GM12878 (cell line): Measurements from ENCODE around the gene UBE2C. TPM values are rescaled to one million over a fixed set of nuclear protein-coding genes. Genes with fewer than 3 reads are reported as not detected.

Experiments
- ATAC-seq: fragments of 200-7000 bp; cut with Tn5 transposase; 3 replicates; pipeline ENCODE4 v1.9.1; 2020; ENCODE audit warnings: mild to moderate bottlenecking, moderate library complexity
- BruUV-seq: library from RNA; stranded (reverse); fragments of 400-500 nt; replicated peaks from 2 replicates; lab custom pipeline; 2021; lab: Mats Ljungman, UMichigan
- CTCF ChIA-PET: fragments of 300-600 bp; sonication (Branson Sonifier 250); formaldehyde crosslinking; extraction: SDS; loops from one replicate; lab custom pipeline; 2021; ENCODE audit warnings: inconsistent platforms; lab: Yijun Ruan, JAX
- POLR2A ChIA-PET: fragments of 350-600 bp; formaldehyde crosslinking; extraction: SDS; loops from one replicate; lab custom pipeline; 2021; ENCODE audit warnings: inconsistent platforms; lab: Charles Lee
- RAD21 ChIA-PET: fragments of 300-600 bp; sonication (Branson Sonifier 250); formaldehyde crosslinking; loops from one replicate; lab custom pipeline; 2023; ENCODE audit warnings: antibody characterized with exemption; ENCODE audit not compliant: unreplicated experiment; lab: Charles Lee
- SMC1A ChIA-PET: fragments of 300-600 bp; sonication (Branson Sonifier 250); formaldehyde crosslinking; loops from one replicate; lab custom pipeline; 2023; ENCODE audit not compliant: unreplicated experiment, uncharacterized antibody; lab: Charles Lee
- DNase-seq: peaks from one replicate; pipeline ENCODE4 v3.0.0-alpha.2; 2011; ENCODE audit warnings: low read depth, low spot score
- FAIRE-seq: peaks from 3 replicates; lab custom pipeline; 2011; peaks lifted over from hg19 to GRCh38; lab: Jason Lieb, UNC
- H2AFZ ChIP-seq: 2 replicates; pipeline ENCODE4 v1.6.0; 2011; ENCODE audit warnings: low read depth, low read length, control low read depth; ENCODE audit not compliant: control insufficient read depth
- H3K27ac ChIP-seq: 2 replicates; pipeline ENCODE4 v1.5.1; 2011; ENCODE audit warnings: control low read depth; ENCODE audit not compliant: control insufficient read depth, insufficient read depth
- H3K27me3 ChIP-seq, 2 experiments: replicated peaks in 1 of 2; 2 replicates each; pipeline versions ENCODE4 v1.6.0 to v1.6.1; 2011; ENCODE audit warnings: low read length in 1 of 2; ENCODE audit not compliant: control insufficient read depth in 2 of 2, insufficient read depth in 2 of 2
- H3K36me3 ChIP-seq, 2 experiments: 2 replicates each; pipeline ENCODE4 v1.5.1; 2011; ENCODE audit warnings: low read length in 1 of 2; ENCODE audit not compliant: control insufficient read depth in 2 of 2, insufficient read depth in 2 of 2
- H3K4me1 ChIP-seq: 2 replicates; pipeline ENCODE4 v1.6.1; 2011; ENCODE audit warnings: mild to moderate bottlenecking, low read length, moderate library complexity, mixed read lengths; ENCODE audit not compliant: control insufficient read depth, insufficient read depth
- H3K4me2 ChIP-seq: 2 replicates; pipeline ENCODE4 v1.6.0; 2011; ENCODE audit warnings: control low read depth; ENCODE audit not compliant: control insufficient read depth, insufficient read depth
- H3K4me3 ChIP-seq: fragments of 200-600 bp; sonication (generic); 2 replicates; pipeline ENCODE4 v1.5.1; 2016
- H3K79me2 ChIP-seq: 2 replicates; pipeline ENCODE4 v1.6.0; 2011; ENCODE audit warnings: low read length; ENCODE audit not compliant: control insufficient read depth, insufficient read depth
- H3K9ac ChIP-seq: 2 replicates; pipeline ENCODE4 v1.8.0; 2011; ENCODE audit warnings: low read length, control low read depth, mixed read lengths; ENCODE audit not compliant: control insufficient read depth, insufficient read depth
- H3K9me3 ChIP-seq: replicated peaks from 3 replicates; pipeline ENCODE4 v1.5.1; 2011; ENCODE audit warnings: mild to moderate bottlenecking, low read length; ENCODE audit not compliant: control insufficient read depth, insufficient read depth
- H4K20me1 ChIP-seq: 2 replicates; pipeline ENCODE4 v1.6.0; 2011; ENCODE audit not compliant: control insufficient read depth, insufficient read depth
- CEBPB ChIP-seq, 2 experiments: fragments of 150-350 bp in 1 of 2; IDR thresholded peaks; 2 replicates each; pipeline ENCODE4 v1.6.1; 2012 to 2014; ENCODE audit warnings: low read depth in 2 of 2, low read length in 2 of 2, borderline replicate concordance in 1 of 2, inconsistent platforms in 1 of 2
- MTA3 ChIP-seq: IDR thresholded peaks from 2 replicates; pipeline ENCODE4 v1.6.1; 2012; ENCODE audit warnings: low read length, inconsistent platforms, borderline replicate concordance
- NR2C2 ChIP-seq: IDR thresholded peaks from 2 replicates; pipeline ENCODE4 v1.6.1; 2011; ENCODE audit warnings: borderline replicate concordance, low read depth; ENCODE audit not compliant: control insufficient read depth, insufficient read length
- NRF1 ChIP-seq: conservative IDR thresholded peaks from 2 replicates; pipeline ENCODE4 v1.6.1; 2011; ENCODE audit warnings: mild to moderate bottlenecking, low read depth, low read length, improper control_type of control experiment
- RFX5 ChIP-seq: IDR thresholded peaks from 2 replicates; pipeline ENCODE4 v1.6.1; 2011; ENCODE audit warnings: low read depth, low read length, improper control_type of control experiment
- USF1 ChIP-seq: IDR thresholded peaks from 2 replicates; pipeline ENCODE4 v1.6.1; 2011; ENCODE audit warnings: borderline replicate concordance, low read depth, mild to moderate bottlenecking, moderate library complexity, mixed read lengths, low read length; ENCODE audit not compliant: insufficient read depth; ENCODE audit errors: extremely low read length
- ZBTB40 ChIP-seq: fragments of 450-650 bp; IDR thresholded peaks from 2 replicates; pipeline ENCODE4 v1.6.1; 2016; ENCODE audit warnings: mild to moderate bottlenecking, moderate library complexity, borderline replicate concordance
- ZNF217 ChIP-seq: fragments of 450-650 bp; IDR thresholded peaks from 2 replicates; pipeline ENCODE4 v1.6.1; 2017; ENCODE audit warnings: antibody characterized with exemption, mild to moderate bottlenecking
- ZNF24 ChIP-seq: fragments of 450-650 bp; IDR thresholded peaks from 2 replicates; pipeline ENCODE4 v1.6.1; 2017; ENCODE audit warnings: antibody characterized with exemption, mild to moderate bottlenecking
- ZNF592 ChIP-seq: fragments of 450-650 bp; IDR thresholded peaks from 2 replicates; pipeline ENCODE4 v1.6.1; 2017; ENCODE audit warnings: mild to moderate bottlenecking, moderate library complexity
- WGBS: methylation state at CpG from one replicate; pipeline ENCODE4 v1.1.6; 2016; ENCODE audit warnings: low lambda C conversion rate; ENCODE audit not compliant: insufficient replicate concordance, insufficient coverage; ENCODE audit errors: missing lambda C conversion rate; 5-methylcytosine and 5-hydroxymethylcytosine counted together
- in situ Hi-C: fragments of 300-500 bp; cut with MboI; formaldehyde crosslinking; loops from 9 replicates; pipeline ENCODE4 v1.14.3; 2018; ENCODE audit warnings: mixed read lengths
- intact Hi-C: fragments of 100-400 bp; cut with micrococcal nuclease; formaldehyde crosslinking; loops from one replicate; pipeline ENCODE4 v1.14.2; 2022; ENCODE audit not compliant: unreplicated experiment
- polyA plus RNA-seq, 11 experiments: library from polyadenylated mRNA; depleted of rRNA in 4 of 11; unstranded in 6 of 11; stranded (reverse) in 5 of 11; fragments of >200 nt; fragmentation: Nextera tagmentation in 4 of 11; fragmentation: Illumina TruSeq in 1 of 11; extraction: Ambion mirVana in 4 of 11; extraction: Trizol in 1 of 11; gene quantifications; 1 replicate in 1 of 11; 2 replicates in 10 of 11; pipeline versions ENCODE4 v1.2.1 to v1.2.3, GENCODE V29; 2011 to 2016; ENCODE audit warnings: inconsistent platforms in 2 of 11, missing spikeins in 2 of 11, low read depth in 1 of 11
- total RNA-seq, 4 experiments: library from RNA; depleted of rRNA in 3 of 4; stranded (reverse); fragments of >200 nt in 3 of 4; fragmentation: Illumina TruSeq in 1 of 4; extraction: Trizol in 1 of 4; gene quantifications; 2 replicates each; pipeline versions ENCODE4 v1.2.1 to v1.2.3, GENCODE V29; 2013 to 2021
- TF ChIP-seq, protein P1 (sequence below): IDR thresholded peaks from 2 replicates; pipeline ENCODE4 v1.6.1; 2012; ENCODE audit warnings: low read depth, low read length, improper control_type of control experiment

UBE2C gene
- total and polyA plus RNA-seq, 10 of the 15 experiments (the other 5 are each of a cell fraction or from before 2014, with no cell fraction given): 86.2 to 412 (median 176) TPM

DNA sequence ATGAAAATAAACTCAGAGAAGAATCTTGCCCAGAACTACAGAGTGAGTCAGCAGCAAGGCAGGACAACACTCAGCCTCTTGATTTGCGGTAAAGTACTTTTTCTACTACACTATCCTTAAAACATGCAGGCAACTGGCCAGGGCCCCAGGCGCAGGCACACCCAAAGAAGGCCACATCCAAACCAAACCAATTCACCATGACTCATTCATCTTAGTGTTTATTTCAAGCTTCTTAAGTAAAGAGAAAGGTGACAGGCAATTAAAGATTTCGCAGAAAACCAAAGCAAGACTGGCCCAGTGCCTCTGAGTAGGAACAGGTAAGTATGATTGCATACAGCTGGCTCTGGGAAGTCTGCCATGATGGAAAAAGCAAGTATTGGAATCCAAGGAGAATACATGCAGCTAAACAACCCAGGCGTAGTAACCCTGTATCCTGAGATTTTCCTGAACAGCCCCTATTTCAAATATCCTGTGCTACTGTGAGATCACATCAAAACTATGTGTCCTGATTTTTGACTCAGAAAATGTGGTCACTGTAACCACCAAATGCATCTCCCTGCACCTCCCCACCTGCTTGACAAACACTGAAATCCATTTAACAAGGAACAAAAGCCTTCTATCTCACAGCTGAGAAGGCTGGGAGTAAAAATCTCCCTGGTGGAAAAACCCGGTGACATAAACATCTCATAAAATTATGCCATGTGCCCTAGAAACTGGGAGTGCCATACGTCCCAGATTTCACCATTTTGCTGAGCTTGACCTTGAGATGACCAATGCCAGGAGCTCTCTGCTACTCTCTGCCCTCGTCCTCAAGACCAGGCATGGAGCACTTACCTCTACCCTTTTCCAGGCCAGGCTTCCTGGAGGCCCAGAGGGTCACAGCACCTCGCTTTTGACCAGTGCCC is 33.2 kb upstream of the UBE2C start:
- ChIA-PET POLR2A (no interaction called here), RAD21 (interaction anchor here (0.9 to 2.5 kb wide), 2 partner anchors 8 to 20 kb away, joined by 4 to 9 read pairs; no protein-coding TSS in a partner anchor), SMC1A (interaction anchor here (2.5 kb wide), 1 partner anchor 8 kb away, joined by 11 read pairs; no protein-coding TSS in a partner anchor), CTCF (interaction anchor here (1.2 to 2.7 kb wide), 4 partner anchors 8 to 20 kb away, joined by 3 to 16 read pairs (median 4); no protein-coding TSS in a partner anchor)
- BruUV-seq: no TSS peak
- Histone ChIP-seq H4K20me1 (no peaks in the 10 kb centered on the region), H3K4me3 (no peak overlapping the region), H3K9me3 (no peaks in the 10 kb centered on the region), H3K4me2 (no peak overlapping the region), H3K27ac (no peak overlapping the region), H2AFZ (no peak overlapping the region), H3K36me3 (no peaks in the 10 kb centered on the region), H3K79me2 (no peaks in the 10 kb centered on the region), H3K27me3 (no peaks in the 10 kb centered on the region), H3K9ac (no peak overlapping the region), H3K4me1 (no peaks in the 10 kb centered on the region)
- ATAC-seq (no peak), FAIRE-seq (no peak), DNase-seq (no peak)
- intact Hi-C loops: loop anchor here (10.0 kb wide), 1 partner anchor 154 kb away; the partner anchor contains the start of gene WFDC10A
- WGBS: 49% methylated on average over 8 of the region's 8 CpGs
- in situ Hi-C loops: no loop called here
- TF ChIP-seq USF1 (no peak), ZNF217 (no peak), ZBTB40 (no peak), NRF1 (no peak), ZNF24 (no peak), RFX5 (no peak), CEBPB (IDR thresholded peaks at IDR 0.05; ENCODE audit: borderline replicate concordance in 1 of 2, low read depth in 2 of 2, low read length in 2 of 2) (no peak), ZNF592 (no peak), NR2C2 (no peak), MTA3 (no peak)
- TF ChIP-seq, protein P1, sequence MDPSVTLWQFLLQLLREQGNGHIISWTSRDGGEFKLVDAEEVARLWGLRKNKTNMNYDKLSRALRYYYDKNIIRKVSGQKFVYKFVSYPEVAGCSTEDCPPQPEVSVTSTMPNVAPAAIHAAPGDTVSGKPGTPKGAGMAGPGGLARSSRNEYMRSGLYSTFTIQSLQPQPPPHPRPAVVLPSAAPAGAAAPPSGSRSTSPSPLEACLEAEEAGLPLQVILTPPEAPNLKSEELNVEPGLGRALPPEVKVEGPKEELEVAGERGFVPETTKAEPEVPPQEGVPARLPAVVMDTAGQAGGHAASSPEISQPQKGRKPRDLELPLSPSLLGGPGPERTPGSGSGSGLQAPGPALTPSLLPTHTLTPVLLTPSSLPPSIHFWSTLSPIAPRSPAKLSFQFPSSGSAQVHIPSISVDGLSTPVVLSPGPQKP: no peak
